ENCODE results near the gene POP4. TPM values are rescaled to one million over a fixed set of nuclear protein-coding genes. Genes with fewer than 3 reads are reported as not detected.

The POP4 gene
- total and polyA plus RNA-seq, 3 experiments from 2014 or later, result 145 to 156 (median 150) TPM

- H3K4me3 Mint-ChIP-seq, result no peak overlapping the region
- no peaks in the 10 kb centered on the region for H3K4me1 ChIP-seq (ENCODE audit: insufficient read depth, low read length)
- H3K27me3 Mint-ChIP-seq, result peaks cover 0 to 2% of the 10 kb centered on the region in 2 donors
- no peak overlapping the region for H3K4me3 ChIP-seq (ENCODE audit: low read length)
- no peak for DNase-seq
- H3K27ac Mint-ChIP-seq, result peak overlapping the region in 1 of 8 donors; percentile 57
- ChIA-PET POLR2A (interaction anchor here (0.7 kb wide), 1 partner anchor 36 kb away, joined by 3 read pairs; no protein-coding TSS in a partner anchor), CTCF (interaction anchor here (1.3 kb wide), 1 partner anchor 16 kb away, joined by 3 read pairs; no protein-coding TSS in a partner anchor)
- no peaks in the 10 kb centered on the region for H3K36me3 Mint-ChIP-seq
- peaks cover 0 to 2% (median 0%) of the 10 kb centered on the region in 5 donors for H3K9me3 Mint-ChIP-seq
- peaks cover 3 to 6% (median 5%) of the 10 kb centered on the region in 3 donors for H3K4me1 Mint-ChIP-seq
- H3K9me3 ChIP-seq (ENCODE audit: low read length), result no peaks in the 10 kb centered on the region
- H3K27ac ChIP-seq (ENCODE audit: low read depth, low read length), result no peak overlapping the region
- H3K36me3 ChIP-seq (ENCODE audit: insufficient read depth, low read length), result no peaks in the 10 kb centered on the region
- no peaks in the 10 kb centered on the region for H3K27me3 ChIP-seq (ENCODE audit: insufficient read depth, low read length, poor library complexity, severe bottlenecking)
Observed at GRCh38 chr19:29630655-29631054, 24.6 kb downstream of the POP4 start.

DNA sequence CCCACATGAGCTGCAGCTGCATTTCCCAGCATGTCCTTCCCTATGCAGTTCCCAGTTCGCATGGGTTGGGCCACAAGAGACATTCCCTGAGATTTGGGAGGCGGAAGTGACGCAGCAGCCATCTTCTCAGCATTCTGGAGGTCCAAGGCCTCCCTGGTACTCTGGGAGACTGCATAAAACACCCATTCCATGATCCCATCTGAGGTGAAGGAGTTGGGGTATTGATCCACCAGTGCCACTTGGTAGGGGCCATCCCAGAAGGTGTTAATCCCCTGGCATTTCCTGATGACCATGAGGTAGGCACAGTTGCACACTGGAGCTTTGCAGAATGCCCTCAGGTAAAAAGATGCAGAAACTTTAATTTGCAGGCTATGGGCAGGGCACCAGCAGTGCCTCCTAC is 25.4 kb downstream of the POP4 start:
- Histone ChIP-seq H3K27me3 (ENCODE audit: insufficient read depth, low read length, poor library complexity, severe bottlenecking) (no peaks in the 10 kb centered on the region), H3K36me3 (ENCODE audit: insufficient read depth, low read length) (no peaks in the 10 kb centered on the region), H3K4me1 (ENCODE audit: insufficient read depth, low read length) (no peaks in the 10 kb centered on the region), H3K4me3 (ENCODE audit: low read length) (no peak overlapping the region), H3K27ac (ENCODE audit: low read depth, low read length) (no peak overlapping the region), H3K9me3 (ENCODE audit: low read length) (no peaks in the 10 kb centered on the region)
- Mint-ChIP-seq H3K36me3 (no peaks in the 10 kb centered on the region), H3K4me3 (no peak overlapping the region), H3K27me3 (peaks cover 0 to 2% of the 10 kb centered on the region in 2 donors), H3K9me3 (peaks cover 0 to 2% (median 0%) of the 10 kb centered on the region in 5 donors), H3K27ac (peak overlapping the region in 1 of 8 donors; percentile 30), H3K4me1 (peaks cover 0 to 3% (median 2%) of the 10 kb centered on the region in 3 donors)
- DNase-seq, result no peak
- ChIA-PET POLR2A (interaction anchor here (0.7 kb wide), 2 partner anchors 37 to 100 kb away, joined by 3 to 6 read pairs; no protein-coding TSS in a partner anchor), CTCF (no interaction called here)

DNA sequence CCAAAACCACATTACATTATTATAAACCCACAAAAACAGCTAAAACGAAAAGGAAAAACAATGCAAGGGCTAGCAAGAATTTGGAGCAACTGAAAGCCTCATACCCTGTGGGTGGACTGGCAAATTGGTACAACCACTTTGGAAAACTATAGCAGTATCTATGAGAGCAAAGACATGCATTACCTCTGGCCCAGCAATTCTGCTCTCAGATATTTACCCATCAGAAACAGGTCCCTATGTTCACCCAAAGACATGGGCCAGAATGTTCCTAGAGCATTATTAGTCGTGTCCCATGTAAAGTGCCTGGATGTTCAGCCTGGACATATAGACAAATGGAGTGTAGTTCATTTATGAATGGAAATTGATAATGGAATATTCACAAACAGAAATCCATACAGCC is 27.9 kb downstream of the POP4 start:
- ChIA-PET CTCF (interaction anchor here (1.1 to 2.3 kb wide), 2 partner anchors 9 to 23 kb away, joined by 3 to 7 read pairs; no protein-coding TSS in a partner anchor), POLR2A (no interaction called here)

DNA sequence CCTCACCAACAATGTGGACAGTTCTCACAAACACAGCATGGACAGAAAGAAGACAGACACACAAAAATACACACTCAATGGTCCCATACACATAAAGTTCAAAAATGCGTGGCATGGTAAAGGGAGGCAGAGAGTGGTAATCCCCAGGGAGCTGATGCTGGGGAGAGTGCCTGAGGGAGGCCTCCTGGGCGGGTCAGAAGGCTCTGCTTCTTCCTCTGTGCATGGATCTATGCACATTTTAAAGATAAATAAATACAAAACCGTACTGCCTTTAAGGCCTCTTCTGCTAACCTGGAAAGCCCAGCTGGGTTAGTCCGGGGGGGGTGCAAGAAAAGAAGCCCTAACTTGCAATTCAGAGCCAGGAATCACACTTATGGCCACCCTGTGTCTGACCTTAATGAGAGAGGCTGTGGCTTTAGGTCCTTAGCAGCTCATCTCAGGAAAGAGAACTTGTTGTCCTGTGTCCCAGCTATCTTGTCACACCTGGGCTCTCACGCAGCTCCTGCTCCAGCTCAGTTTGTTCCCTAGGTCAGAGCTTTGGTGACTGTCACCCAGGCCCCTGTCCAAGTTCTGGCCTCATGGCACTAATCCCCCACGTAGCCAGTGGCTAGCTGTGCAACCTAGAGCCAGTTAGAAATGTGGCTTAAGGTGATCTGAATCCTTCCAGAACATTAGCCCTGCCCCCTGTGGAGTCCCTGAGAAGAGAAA is 28.5 kb downstream of the POP4 start:
- H3K4me1 Mint-ChIP-seq, result no peaks in the 10 kb centered on the region
- no peaks in the 10 kb centered on the region for H3K36me3 Mint-ChIP-seq
- Histone ChIP-seq H3K4me1 (ENCODE audit: insufficient read depth, low read length) (no peaks in the 10 kb centered on the region), H3K9me3 (ENCODE audit: low read length) (no peaks in the 10 kb centered on the region), H3K27me3 (ENCODE audit: insufficient read depth, low read length, poor library complexity, severe bottlenecking) (no peaks in the 10 kb centered on the region), H3K27ac (ENCODE audit: low read depth, low read length) (no peak overlapping the region), H3K36me3 (ENCODE audit: insufficient read depth, low read length) (no peaks in the 10 kb centered on the region), H3K4me3 (ENCODE audit: low read length) (no peak overlapping the region)
- DNase-seq, result no peak
- H3K27ac Mint-ChIP-seq, result no peak overlapping the region
- ChIA-PET POLR2A (no interaction called here), CTCF (interaction anchor here (1.1 to 2.3 kb wide), 4 partner anchors 10 to 82 kb away, joined by 3 to 7 read pairs (median 4); no protein-coding TSS in a partner anchor)
- H3K27me3 Mint-ChIP-seq, result peaks cover 0 to 2% of the 10 kb centered on the region in 2 donors
- peaks cover 0 to 2% (median 0%) of the 10 kb centered on the region in 5 donors for H3K9me3 Mint-ChIP-seq
- no peak overlapping the region for H3K4me3 Mint-ChIP-seq

More for the DNA sequence above, 27.9 kb downstream of the POP4 start:
- no peaks in the 10 kb centered on the region for H3K4me1 Mint-ChIP-seq
- Histone ChIP-seq H3K4me3 (ENCODE audit: low read length) (no peak overlapping the region), H3K4me1 (ENCODE audit: insufficient read depth, low read length) (no peaks in the 10 kb centered on the region), H3K27me3 (ENCODE audit: insufficient read depth, low read length, poor library complexity, severe bottlenecking) (no peaks in the 10 kb centered on the region), H3K9me3 (ENCODE audit: low read length) (no peaks in the 10 kb centered on the region), H3K36me3 (ENCODE audit: insufficient read depth, low read length) (no peaks in the 10 kb centered on the region), H3K27ac (ENCODE audit: low read depth, low read length) (no peak overlapping the region)
- H3K27ac Mint-ChIP-seq, result no peak overlapping the region
- peaks cover 0 to 2% of the 10 kb centered on the region in 2 donors for H3K27me3 Mint-ChIP-seq
- H3K9me3 Mint-ChIP-seq, result peaks cover 0 to 2% (median 0%) of the 10 kb centered on the region in 5 donors
- no peak for DNase-seq
- no peak overlapping the region for H3K4me3 Mint-ChIP-seq
- H3K36me3 Mint-ChIP-seq, result no peaks in the 10 kb centered on the region

DNA sequence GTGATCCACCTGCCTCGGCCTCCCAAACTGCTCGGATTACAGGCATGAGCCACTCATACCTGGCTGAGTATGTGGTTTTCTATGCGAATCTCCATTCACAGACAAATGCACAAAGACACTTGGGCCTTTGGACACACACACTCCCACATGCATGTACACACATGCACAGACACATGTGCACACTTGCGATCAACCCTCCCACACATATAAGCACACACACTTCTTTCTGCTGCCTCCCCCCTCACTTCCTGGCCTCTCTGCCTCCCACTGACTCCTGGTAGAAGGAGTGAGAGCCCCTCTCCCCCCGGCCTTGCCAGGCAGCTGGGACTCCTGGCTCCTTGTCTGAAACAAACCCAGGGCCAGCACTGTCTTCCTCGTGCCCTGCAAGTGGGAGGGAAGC is 29.9 kb downstream of the POP4 start:
- peaks cover 0 to 2% of the 10 kb centered on the region in 2 donors for H3K27me3 Mint-ChIP-seq
- H3K4me3 Mint-ChIP-seq, result no peak overlapping the region
- Histone ChIP-seq H3K4me3 (ENCODE audit: low read length) (no peak overlapping the region), H3K27ac (ENCODE audit: low read depth, low read length) (no peak overlapping the region), H3K9me3 (ENCODE audit: low read length) (no peaks in the 10 kb centered on the region), H3K36me3 (ENCODE audit: insufficient read depth, low read length) (no peaks in the 10 kb centered on the region), H3K27me3 (ENCODE audit: insufficient read depth, low read length, poor library complexity, severe bottlenecking) (no peaks in the 10 kb centered on the region), H3K4me1 (ENCODE audit: insufficient read depth, low read length) (no peaks in the 10 kb centered on the region)
- DNase-seq, result no peak
- ChIA-PET CTCF (interaction anchor here (1.5 to 1.7 kb wide), 2 partner anchors 31 to 81 kb away, joined by 3 to 5 read pairs; no protein-coding TSS in a partner anchor), POLR2A (no interaction called here)
- H3K27ac Mint-ChIP-seq, result peak overlapping the region in 1 of 8 donors; percentile 22
- H3K9me3 Mint-ChIP-seq, result peaks cover 0 to 2% (median 0%) of the 10 kb centered on the region in 5 donors
- no peaks in the 10 kb centered on the region for H3K4me1 Mint-ChIP-seq
- no peaks in the 10 kb centered on the region for H3K36me3 Mint-ChIP-seq

GRCh38 chr19:29636553-29637360 is 30.7 kb downstream of the POP4 start:
- ChIA-PET CTCF (no interaction called here), POLR2A (no interaction called here)
- Histone ChIP-seq H3K9me3 (ENCODE audit: low read length) (no peaks in the 10 kb centered on the region), H3K27ac (ENCODE audit: low read depth, low read length) (no peak overlapping the region), H3K4me3 (ENCODE audit: low read length) (no peak overlapping the region), H3K27me3 (ENCODE audit: insufficient read depth, low read length, poor library complexity, severe bottlenecking) (no peaks in the 10 kb centered on the region), H3K4me1 (ENCODE audit: insufficient read depth, low read length) (no peaks in the 10 kb centered on the region), H3K36me3 (ENCODE audit: insufficient read depth, low read length) (no peaks in the 10 kb centered on the region)
- Mint-ChIP-seq H3K4me1 (no peaks in the 10 kb centered on the region), H3K27me3 (peaks cover 0 to 2% of the 10 kb centered on the region in 2 donors), H3K9me3 (peaks cover 0 to 2% (median 0%) of the 10 kb centered on the region in 5 donors), H3K36me3 (no peaks in the 10 kb centered on the region), H3K27ac (no peak overlapping the region), H3K4me3 (no peak overlapping the region)
- no peak for DNase-seq

DNA sequence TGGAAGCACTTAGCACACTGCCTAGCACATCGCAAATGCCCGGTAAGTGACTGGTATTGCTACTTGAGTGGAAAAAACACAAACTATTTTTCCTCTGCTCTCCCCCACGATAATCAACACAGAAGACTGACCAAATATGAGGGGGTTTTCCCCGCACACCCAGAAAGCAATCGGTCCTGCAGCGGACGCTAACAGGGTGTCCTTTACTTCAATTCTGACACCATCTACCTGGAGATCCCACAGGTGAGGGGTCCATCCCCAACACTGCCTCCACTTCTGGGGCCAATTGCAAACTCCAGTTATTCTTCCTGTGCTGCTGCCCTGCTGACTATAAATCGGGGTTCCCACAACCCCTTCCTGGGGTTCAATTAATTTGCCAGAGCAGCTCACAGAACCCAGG is 33.0 kb downstream of the POP4 start:
- DNase-seq, result no peak
- Mint-ChIP-seq H3K36me3 (no peaks in the 10 kb centered on the region), H3K27ac (no peak overlapping the region), H3K4me1 (no peaks in the 10 kb centered on the region), H3K9me3 (peaks cover 0 to 1% (median 0%) of the 10 kb centered on the region in 5 donors), H3K4me3 (no peak overlapping the region), H3K27me3 (peaks cover 0 to 2% of the 10 kb centered on the region in 2 donors)
- CTCF ChIA-PET, result no interaction called here
- Histone ChIP-seq H3K36me3 (ENCODE audit: insufficient read depth, low read length) (no peaks in the 10 kb centered on the region), H3K27me3 (ENCODE audit: insufficient read depth, low read length, poor library complexity, severe bottlenecking) (no peaks in the 10 kb centered on the region), H3K27ac (ENCODE audit: low read depth, low read length) (no peak overlapping the region), H3K9me3 (ENCODE audit: low read length) (no peaks in the 10 kb centered on the region), H3K4me1 (ENCODE audit: insufficient read depth, low read length) (no peaks in the 10 kb centered on the region), H3K4me3 (ENCODE audit: low read length) (no peak overlapping the region)
- POLR2A ChIA-PET, result no interaction called here

DNA sequence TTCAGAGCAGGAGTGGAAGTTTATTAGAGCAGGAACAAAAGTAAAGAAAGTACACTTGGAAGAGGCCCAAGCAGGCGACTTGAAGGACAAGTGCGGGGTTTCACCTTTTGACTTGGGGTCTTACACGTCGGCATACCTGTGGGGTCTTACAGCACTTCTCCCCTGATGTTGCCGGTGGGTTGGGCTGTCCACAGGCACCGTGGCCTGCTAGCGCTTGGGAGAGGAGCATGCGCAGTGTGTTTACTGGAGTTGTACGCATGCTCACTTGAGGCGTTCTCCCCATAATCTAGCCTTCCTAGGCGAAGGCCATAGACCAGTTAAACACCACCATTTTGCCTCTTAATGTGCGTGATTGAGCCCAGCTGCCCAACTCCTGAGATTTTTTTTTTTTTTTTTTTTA is 34.1 kb downstream of the POP4 start:
- POLR2A ChIA-PET, result no interaction called here
- Mint-ChIP-seq H3K27me3 (peaks cover 0 to 2% of the 10 kb centered on the region in 2 donors), H3K36me3 (no peaks in the 10 kb centered on the region), H3K4me1 (peaks cover 0 to 4% (median 3%) of the 10 kb centered on the region in 3 donors), H3K9me3 (no peaks in the 10 kb centered on the region), H3K4me3 (no peak overlapping the region), H3K27ac (no peak overlapping the region)
- no peaks in the 10 kb centered on the region for H3K9me3 ChIP-seq (ENCODE audit: low read length)
- no peaks in the 10 kb centered on the region for H3K27me3 ChIP-seq (ENCODE audit: insufficient read depth, low read length, poor library complexity, severe bottlenecking)
- H3K4me1 ChIP-seq (ENCODE audit: insufficient read depth, low read length), result peaks cover 2% of the 10 kb centered on the region
- CTCF ChIA-PET, result interaction anchor here (0.8 kb wide), 1 partner anchor 29 kb away, joined by 4 read pairs; no protein-coding TSS in a partner anchor
- H3K36me3 ChIP-seq (ENCODE audit: insufficient read depth, low read length), result no peaks in the 10 kb centered on the region
- no peak overlapping the region for H3K27ac ChIP-seq (ENCODE audit: low read depth, low read length)
- H3K4me3 ChIP-seq (ENCODE audit: low read length), result no peak overlapping the region
- no peak for DNase-seq

All from CD8-positive, alpha-beta memory T cell (primary cell).